Fibroblast of peridontal ligament (primary cell): ENCODE measurements around the gene NKD2.
"Not testable (repeated sequence)": the region's sequence is repeated elsewhere in the genome, so short reads cannot be mapped to it uniquely, and the experiment has no call there.

Experiments used
- DNase-seq: peaks from one replicate; pipeline ENCODE4 v3.0.0-alpha.2; 2010; ENCODE audit errors: extremely low read depth

Gene NKD2

DNA sequence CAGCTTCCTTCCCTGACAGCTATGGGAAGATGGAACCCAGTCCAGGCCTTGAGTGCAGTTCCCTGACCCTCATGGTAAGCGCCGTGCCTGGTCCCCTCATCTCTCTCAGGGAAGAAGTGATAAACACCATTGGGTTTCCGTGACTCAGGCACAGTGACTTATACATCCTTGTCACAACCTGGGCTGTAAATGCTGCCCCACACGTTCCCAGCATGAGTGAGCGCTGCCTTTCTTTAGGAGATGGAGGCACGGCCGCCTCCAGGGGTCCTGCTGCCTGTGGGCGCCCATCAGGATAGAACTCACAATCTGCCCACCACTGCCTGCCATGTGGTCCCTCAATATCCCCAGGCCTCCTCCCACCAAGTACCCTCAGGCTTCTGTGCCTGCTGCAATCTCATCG is 8.3 kb upstream of the NKD2 start:
- DNase-seq, result no peak

DNA sequence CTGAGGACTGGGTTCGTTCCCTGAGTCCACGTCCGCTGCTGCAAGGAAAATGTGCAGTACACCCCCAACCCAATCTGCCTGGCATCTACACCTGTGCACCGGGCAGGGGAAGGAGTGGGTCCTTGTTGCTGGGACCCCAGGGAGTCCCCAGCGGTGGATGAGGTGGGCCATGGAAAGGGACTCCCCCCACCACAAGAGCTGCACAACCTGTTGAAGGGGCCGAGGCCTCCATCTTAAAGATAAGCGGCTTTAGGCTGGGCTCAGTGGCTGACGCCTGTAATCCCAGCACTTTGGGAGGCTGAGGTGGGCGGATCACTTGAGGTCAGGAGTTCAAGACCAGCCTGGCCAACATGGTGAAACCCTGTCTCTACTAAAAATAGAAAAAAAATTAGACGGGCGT is 7.8 kb upstream of the NKD2 start:
- not testable (repeated sequence) for DNase-seq

DNA sequence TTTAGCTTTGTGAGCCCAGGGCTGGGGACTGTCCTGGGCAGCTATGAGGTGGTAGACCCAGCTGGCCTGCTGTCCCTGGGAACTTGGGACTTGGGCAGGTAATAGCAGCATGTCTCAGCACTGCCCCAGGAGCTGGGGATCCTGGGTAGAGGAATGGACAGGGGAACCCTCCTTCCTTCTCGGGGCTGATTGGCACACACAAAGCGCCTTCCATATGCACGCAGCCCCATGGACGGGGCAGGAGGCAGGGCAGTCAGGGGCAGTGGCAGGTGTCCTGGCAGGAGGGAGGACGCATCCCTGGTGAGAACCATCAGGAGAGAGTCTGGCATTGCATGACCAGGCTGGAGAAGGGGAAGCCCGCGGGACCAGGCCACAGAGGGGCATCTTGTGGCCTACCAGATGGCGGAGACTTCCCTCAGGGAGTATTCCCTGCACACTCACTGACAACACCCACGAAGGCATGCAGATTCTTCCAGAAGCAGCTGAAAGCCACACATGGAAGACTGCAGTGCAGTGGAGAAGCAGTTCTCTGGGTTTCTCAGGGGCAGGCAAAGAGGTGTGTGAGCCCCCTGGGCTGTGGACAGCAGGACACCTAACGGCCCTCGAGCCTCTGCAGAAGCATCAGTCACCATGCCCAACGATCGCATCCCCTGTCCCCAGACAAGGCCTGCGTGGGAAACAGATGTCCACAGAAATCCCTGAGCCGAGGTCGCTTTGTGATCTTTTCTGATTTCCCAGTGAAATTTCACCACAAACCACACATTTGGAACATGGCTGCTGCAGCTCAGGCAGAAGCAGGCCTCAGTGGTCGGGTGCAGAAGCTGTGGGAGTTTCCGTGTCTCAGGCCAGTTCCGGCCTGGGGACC is 7.0 kb upstream of the NKD2 start:
- no peak for DNase-seq

DNA sequence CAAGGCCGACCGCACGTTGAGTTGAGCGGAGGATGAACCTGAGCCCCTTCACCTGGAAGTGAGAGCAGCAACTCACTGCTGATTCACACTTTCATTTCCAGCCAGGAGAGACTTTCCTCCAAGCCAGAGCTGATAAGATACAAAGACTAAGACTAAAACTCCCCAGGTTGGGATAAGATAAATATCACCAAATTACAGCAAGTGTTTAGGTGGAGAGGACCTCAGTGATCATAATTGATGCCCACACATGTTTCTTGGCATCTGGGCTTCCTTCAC is 6.4 kb upstream of the NKD2 start:
- DNase-seq, result no peak

DNA sequence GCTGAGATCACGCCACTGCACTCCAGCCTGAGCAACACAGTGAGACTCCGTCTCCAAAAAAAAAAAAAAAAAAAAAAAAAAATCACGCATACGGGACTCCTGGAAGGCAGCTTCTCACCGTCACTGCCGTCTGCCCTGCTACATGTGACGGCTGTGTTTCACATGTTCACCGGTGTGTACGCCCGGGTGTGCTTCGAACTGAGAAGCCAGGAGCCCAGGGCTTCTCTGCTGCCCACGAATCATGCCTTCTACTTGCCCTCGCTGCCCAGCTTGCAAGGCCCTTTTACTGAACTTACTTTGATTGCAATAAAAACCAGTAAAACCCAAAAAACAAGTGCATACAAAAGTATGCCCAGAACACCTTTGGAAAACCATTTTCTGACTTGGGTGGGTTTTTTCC is 5.8 kb upstream of the NKD2 start:
- DNase-seq, result no peak

DNA sequence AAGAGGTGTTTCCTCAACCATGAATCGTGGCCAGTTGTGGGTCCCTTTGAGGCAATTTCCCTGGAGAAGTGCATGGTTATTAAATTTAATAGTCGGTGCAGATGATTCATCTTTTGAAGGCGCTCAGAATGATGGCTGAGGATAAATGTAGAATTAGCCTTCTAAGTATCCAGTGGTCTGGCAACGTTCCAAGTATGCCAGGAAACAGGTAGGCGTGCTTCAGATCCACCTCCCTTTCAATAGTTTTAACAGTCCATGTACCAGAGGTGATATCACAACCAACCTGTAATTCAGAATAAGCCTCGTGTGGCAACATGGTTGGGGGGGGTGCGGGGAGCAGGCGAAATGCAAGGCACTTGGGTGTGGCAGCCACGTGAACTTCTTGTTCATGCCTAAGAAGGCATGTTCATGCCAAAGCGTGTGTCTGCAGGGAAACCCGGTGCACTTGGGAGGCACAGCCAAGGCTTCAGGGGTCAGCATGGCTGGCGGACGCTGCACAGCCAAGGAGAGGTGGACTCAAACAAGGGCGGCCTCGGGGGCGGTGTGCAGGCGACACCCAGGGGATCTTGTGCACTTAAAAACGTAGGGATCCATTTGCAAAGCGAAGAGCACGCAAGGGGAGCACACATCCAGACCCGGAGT is 5.2 kb upstream of the NKD2 start:
- DNase-seq, result no peak

DNA sequence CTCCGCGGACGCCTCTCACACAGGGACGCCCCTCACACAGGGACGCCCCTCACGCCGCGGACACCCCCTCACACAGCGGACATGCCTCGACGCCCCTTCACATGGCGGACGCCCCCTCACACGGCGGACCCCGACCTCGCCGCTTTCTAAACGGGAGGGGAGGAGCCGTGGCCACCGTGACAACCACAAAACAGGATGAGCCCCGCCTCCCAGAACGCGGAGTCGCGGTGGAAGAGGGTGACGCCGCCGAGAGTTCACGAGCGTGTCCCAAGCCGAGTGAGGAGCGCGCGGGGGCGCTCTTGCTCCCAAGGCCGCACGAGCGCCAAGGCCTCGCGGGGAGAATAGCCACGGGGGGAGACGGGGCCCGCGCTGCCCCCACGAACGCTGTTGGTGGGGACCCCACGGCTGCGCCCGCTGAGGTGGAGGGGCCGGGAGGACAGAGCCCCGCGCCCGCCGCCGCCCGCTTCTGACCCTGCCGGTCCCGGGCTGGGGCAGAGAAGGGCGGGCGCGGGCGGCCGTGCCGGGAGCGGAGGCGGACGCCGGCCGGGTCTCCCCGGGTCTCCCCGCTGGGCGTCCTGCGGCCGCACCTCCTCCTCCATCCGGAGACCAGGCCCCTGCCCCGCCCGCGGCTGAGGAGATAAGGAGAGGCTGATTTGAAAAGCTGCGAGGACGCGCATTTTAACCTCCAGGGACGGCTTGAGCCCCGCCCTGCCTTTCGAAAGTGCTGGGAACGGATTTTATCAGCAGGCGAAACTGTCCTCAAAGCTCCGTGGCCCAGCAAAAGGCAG is 3.9 kb upstream of the NKD2 start:
- DNase-seq, result peak; percentile 26

DNA sequence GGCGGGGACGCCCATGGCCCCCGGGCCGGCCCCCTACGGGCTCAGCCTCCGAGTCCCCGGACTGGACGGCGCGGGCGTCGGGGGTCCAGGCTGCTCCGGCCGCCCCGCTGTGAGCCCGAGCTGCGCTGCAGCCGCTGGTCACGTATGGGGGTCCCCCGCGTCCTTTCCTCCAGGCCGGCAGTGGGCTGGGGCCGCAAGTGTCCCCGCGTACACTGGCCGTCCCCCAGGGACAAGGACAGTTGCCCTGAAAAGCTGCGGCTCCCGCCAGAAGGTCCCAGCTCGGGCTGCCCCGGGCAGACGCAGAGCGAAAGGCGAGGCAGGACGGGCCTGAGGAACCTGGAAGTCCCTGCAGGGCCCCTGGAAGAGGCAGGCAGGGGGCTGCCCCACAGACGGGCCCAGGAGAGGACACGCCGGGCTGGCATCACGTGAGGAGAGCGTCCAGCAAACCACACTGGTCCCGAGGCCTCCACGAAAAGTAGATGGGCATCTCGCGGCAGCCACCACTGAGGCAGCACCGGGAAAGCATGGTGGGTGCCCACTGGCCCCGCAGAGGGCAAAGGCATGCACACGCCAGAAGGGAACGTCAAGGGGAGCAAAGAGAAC is 3.3 kb upstream of the NKD2 start:
- DNase-seq, result no peak

DNA sequence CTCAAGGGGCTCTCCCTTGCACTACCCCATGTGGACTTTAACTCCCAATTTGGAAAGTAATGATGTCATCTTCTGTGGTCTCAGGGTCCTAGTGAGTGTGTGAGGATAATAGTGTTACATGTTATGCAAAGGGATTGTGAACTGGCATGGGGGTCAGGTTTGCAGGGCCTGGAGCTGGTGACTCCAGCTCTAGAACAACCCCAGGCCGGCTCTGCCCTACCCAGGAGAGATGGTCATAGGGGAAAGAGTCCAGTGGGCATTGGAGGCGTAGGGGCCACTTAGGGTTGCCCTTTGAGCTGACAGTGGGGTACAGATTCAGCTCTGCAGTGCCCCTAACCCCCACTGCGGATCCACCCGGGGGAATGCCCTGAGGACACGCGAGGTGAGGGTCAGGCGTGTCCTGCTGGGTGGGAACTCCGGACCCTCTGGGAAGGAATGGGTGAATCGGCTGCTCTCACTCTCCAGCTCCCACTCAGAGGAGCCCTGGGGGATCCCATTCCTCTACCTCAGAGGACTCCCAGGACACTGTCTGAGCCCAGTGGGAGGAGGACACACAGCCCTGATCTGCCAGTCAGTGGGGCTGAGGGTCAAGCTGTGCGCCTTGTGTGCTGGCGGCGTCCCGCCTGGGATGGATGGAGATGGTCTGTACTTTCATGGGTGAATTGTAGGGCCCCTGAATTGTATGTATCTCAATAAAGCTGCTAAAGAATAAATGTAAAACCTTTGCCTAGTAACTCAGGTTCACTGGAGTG is 2.5 kb upstream of the NKD2 start:
- no peak for DNase-seq

DNA sequence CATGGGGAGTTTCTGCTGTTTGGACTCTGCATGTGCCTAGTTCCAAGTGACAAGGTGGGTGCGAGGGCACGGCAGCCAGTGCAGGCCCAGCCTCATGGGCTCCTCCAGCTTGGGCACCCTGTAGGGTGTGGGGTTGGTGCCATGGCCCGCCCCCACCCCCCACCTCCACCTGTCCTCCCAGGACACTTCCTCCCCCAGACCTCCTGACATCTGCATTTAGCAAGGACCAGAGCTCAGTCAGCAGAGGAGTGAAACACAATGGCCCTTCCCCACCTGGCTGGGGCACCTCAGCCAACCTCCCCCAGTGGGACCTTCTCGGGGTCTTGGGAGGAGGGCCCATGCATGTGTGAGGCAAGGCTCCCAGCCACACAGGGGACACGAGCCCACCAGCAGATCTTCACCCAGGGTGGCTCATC is 1.9 kb upstream of the NKD2 start:
- no peak for DNase-seq

DNA sequence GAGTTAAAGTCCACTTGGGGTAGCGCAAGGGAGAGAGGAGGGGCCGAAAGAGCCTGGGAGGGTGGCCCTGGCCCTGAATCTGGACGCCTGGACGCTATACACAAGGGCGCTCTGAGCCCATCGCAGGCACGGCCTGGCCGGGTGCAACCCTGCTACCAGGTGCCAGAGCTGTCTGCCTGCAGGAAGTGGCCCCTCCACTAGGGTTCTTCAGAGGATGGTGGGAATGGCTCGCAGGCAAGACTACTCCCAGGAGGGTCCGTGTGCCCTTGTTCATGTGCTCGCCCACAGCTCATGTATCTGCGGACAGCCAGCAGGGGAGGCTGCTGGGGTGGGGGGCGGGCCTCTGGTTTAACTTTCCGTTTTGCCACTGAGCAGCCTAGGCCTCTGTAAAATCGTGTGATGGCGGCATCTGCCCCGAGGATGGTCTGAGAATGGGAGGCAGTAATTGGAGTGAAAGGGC is 1.4 kb upstream of the NKD2 start:
- DNase-seq, result no peak

DNA sequence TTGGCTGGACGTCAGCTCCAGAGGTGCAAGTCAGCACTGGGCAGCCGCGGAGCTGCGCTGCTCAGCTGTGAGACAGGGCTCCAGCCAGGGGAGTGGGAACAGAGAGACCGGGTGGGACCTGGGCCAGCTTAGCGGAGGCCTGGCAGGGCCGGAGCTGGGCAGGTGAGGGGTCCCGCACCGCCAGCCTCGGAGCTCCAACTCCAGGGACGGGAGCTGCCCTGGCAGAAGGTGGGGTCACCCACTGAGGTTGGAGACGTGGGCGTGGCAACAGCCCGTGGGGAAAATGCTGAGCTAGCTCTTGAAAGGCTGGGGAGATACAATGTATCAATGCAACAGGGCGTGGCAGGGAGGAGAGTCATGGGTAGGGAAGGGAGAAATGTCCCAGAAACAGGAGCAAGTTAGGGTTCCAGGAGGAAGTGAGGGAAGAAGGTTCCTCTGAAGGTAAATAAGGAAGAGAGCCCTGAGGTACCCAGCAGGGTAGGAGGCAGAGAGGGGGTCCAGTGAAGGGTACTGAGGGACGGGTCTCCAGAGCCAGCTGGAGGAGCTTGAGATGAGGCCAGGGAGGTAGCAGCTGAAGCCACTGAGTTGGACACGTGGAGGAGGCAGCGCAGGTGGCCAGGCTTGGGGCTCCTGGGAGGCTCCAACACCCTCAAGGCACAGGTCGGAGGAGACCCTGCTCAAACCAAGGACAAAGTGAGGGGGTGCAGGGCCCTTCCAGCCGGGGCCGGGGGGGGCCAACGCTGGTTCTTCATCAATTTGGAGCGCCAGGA is 736 bp upstream of the NKD2 start:
- no peak for DNase-seq

DNA sequence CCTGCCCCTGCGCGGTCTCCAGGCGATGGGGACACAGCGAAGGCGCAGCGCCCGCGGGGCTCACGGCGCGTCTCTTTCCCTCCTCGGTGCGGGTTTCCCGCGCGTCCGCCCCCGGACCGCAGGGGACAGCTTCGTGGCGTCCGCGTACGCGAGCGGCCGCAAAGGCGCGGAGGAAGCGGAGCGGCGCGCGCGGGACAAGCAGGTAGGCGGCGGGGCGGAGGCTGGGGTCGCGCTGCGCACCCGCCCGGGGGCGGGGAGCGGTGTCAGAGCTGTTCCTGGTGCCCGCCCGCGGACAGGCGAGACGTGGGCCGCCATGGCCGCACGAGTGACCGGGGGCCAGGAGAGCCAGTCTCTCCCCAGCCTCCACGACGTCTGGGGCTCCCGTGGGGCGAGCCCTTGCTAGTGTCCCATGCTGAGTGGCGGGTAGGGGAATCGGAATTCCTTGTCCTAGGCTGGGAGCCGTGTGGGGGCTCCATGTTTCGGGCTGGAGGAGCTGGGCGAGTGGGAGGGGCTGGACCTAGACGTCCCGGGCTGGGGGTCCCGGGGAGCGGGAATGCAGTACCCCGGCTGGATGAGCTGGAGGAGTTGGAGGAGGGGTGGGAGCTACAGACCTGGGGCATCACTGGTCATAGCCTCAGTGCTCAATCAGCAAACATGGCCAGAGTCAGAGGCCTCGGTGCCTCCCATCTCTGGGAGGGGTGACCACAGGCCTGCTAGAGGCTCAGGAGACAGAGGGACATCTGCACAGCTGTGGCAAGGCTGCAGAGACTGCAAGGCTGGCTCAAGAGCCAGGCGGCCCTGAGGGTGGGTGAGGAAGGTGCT is 968 bp downstream of the NKD2 start:
- no peak for DNase-seq

DNA sequence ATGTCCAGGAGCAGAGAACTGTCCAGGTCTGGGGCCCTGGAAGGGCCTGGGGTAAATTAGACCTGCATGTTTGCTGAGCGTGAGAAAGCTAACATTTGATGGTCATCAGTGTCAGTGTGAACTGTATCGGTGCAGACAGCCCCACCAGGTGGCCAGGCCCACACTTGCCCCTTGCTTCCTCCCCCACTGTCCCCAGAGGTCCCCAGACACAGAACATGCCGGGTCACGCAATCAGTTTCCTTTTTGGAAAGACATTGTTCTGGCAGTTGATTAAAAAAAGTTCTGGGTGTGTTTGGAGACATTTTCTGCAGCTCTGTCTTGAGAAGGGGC is 1.5 kb downstream of the NKD2 start:
- DNase-seq, result no peak

DNA sequence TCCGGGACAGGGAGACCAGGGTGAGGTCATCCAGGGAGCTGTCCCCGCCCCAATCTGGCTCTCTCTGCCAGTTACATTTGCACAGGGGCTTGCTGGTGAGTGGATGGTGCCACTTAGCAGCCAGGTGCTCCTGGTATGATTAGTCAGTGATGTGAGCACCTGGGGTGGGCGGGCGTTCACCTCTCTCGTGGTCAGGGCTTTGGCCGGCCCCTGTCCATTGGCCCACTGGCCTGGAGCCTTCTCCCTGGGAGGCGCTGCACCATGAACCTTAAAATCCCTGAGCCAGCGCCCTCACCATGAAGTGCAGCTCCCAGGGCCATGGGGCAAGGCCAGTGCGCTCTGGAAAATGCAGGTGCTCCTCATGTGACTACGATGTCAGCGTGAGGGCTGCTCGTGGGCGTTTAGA is 2.0 kb downstream of the NKD2 start:
- no peak for DNase-seq

DNA sequence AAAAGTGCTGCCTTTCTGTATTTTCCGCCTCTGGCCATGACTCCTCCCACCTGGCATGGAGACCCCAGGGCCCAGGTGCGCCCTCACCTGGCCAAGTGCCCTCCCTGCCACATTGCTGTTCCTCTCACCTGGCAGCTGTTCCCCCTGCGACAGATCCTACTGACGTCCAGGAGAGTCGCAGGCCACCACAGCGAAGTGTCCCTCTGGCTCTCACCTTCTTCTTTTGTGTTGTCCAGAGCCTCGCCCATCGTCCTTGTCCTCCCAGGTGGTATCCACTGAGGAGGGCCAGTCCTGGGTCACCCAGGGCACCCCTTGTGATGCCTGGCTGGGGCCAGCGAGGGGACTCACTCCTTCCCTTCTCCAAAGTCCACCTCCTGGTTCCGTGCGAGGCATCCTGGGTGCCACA is 2.6 kb downstream of the NKD2 start:
- DNase-seq, result no peak

DNA sequence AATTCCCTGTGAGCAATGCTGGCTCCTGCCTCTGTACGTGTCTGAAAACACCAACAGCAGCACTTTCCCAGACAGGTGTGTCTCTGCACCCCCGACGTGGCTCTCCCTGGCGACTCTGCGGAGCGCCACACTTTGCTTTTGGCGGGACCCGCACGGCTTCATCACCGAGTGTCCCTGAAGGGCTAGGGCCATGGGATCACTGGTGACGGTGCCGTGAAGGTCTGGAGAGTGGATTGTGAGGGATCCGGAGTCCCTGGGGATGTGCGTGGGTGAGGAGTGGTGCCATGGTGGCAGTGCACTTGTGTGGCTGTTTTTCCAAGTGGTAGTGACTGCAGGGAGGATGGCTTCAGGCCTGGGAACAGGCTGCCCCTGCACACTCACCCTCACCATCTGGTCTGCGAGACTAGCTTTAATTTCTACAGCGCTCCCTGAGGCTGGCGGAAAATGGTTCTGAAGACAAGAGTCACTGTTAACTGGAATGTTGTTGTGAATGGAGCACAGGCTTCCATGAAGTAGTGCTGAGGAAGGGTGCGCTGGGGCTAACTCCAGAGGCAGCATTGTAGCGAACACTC is 3.2 kb downstream of the NKD2 start:
- no peak for DNase-seq

DNA sequence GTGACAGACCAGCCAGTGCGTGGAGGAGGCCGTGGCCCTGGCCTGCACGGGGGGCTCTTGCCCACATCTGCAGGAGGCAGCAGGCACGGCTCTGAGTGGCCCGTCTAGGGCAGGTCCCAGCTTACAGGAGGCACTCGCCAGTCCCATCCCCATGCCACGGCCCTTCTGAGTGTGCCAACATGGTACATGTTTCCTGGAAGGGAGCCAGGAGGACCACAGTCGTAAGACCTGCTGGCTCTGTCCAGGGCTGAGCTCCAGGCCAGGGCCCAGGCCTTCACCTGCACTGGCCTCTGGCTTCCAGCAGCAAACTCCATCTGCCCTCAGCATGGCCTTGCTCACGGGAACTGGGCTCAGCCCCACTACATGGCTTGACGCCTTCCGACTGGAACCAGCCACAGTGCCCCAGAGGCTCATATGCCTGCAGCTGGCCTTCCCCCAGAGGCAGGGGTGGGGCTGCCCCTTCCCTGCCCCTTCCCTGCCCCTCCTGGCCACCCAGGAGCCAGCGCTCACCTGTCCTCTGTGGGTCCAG is 3.8 kb downstream of the NKD2 start:
- DNase-seq, result no peak

DNA sequence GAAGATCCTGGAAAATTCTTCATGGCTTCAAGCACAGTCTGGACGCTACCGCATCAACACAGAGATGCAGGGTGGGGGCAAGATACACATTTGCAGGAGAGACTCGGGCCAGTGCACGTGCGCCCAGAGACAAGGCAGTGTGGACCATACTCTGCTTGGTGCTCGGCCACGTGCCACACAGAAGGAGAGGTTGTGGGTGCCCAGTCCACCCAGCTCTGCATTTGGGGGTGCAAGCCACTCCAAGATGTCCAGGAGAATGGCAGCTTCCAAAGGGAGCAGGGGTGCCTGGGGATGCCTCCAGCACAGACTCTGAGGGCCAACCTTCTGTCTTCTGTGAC is 4.3 kb downstream of the NKD2 start:
- no peak for DNase-seq
